HEK293T (cell line): Measurements from ENCODE around the gene FUT8.

ENCODE experiments used
- ARNT ChIP-seq: fragments of 450-650 bp; IDR thresholded peaks from 2 replicates; pipeline ENCODE4 v1.6.1; 2017; ENCODE audit warnings: mild to moderate bottlenecking
- BHLHE40 ChIP-seq: fragments of 450-650 bp; IDR thresholded peaks from 2 replicates; pipeline ENCODE4 v1.6.1; 2016; ENCODE audit warnings: mild to moderate bottlenecking, moderate library complexity, borderline replicate concordance
- FOXA1 ChIP-seq: fragments of 450-650 bp; IDR thresholded peaks from 2 replicates; pipeline ENCODE4 v1.6.1; 2016; ENCODE audit warnings: mild to moderate bottlenecking
- FOXK2 ChIP-seq: fragments of 450-650 bp; IDR thresholded peaks from 2 replicates; pipeline ENCODE4 v1.6.1; 2016; ENCODE audit warnings: mild to moderate bottlenecking
- LEF1 ChIP-seq: fragments of 450-650 bp; IDR thresholded peaks from 2 replicates; pipeline ENCODE4 v1.6.1; 2017; ENCODE audit warnings: mild to moderate bottlenecking, borderline replicate concordance
- SP1 ChIP-seq: fragments of 450-650 bp; IDR thresholded peaks from 2 replicates; pipeline ENCODE4 v1.6.1; 2017
- SUZ12 ChIP-seq: fragments of 450-650 bp; IDR thresholded peaks from 2 replicates; pipeline ENCODE4 v1.6.1; 2016; ENCODE audit warnings: mild to moderate bottlenecking
- TARDBP ChIP-seq: fragments of 450-650 bp; IDR thresholded peaks from 2 replicates; pipeline ENCODE4 v1.6.1; 2016
- ZNF384 ChIP-seq: fragments of 450-650 bp; IDR thresholded peaks from 2 replicates; pipeline ENCODE4 v1.6.1; 2016

DNA sequence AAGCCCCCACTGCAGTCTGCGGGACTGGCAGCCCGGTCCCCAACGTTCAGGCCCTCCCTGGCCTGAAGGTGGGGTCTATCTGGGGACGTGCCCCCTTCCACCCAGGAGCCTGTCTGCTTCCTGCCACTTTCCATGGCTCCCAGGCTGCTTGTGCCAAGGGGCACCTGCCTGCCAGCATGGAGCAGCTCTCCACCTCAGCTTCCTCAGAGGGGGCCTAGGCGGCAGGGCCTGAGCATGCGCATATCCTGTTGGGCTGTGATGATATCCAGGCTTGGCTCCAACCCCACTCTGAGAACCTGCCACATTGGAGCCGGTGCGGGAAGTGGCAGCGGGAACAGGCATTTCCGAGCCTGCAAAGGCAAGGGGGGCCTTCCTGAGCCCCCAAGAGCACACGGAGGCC is 57.4 kb downstream of the FUT8 start:
- TF ChIP-seq FOXA1: no peak
- TF ChIP-seq ARNT: no peak
- TF ChIP-seq SP1: no peak
- TF ChIP-seq LEF1: no peak
- TF ChIP-seq FOXK2: no peak
- no peak for TF ChIP-seq ZNF384
- no peak for TF ChIP-seq TARDBP
- no peak for TF ChIP-seq BHLHE40
- no peak for TF ChIP-seq SUZ12
